ENCODE results near the gene APMAP. TPM values are rescaled to one million over a fixed set of nuclear protein-coding genes. Genes with fewer than 3 reads are reported as not detected.

APMAP gene
- polyA plus RNA-seq, 1 of the 3 experiments (the other 2 are of a cell fraction): 107 TPM

- no peaks in the 10 kb centered on the region for H3K79me2 ChIP-seq (ENCODE audit: insufficient read depth)
- POLR2A ChIA-PET: no interaction called here
- no peak overlapping the region for H3K9ac ChIP-seq
- H4K20me1 ChIP-seq (ENCODE audit: insufficient read depth): no peaks in the 10 kb centered on the region
- H3K27ac ChIP-seq (ENCODE audit: low read depth in 2 of 2, low read length in 1 of 2): no peak overlapping the region
- CTCF ChIA-PET: interaction anchor here (1.5 kb wide), 1 partner anchor 33 kb away, joined by 4 read pairs; no protein-coding TSS in a partner anchor
- no peaks in the 10 kb centered on the region for H3K27me3 ChIP-seq (ENCODE audit: insufficient read depth)
- no peak for DNase-seq
- peaks cover 7 to 64% of the 10 kb centered on the region in 2 experiments for H3K36me3 ChIP-seq (replicated peaks in 1 of 2; ENCODE audit: control insufficient read depth in 1 of 2, insufficient read depth in 2 of 2, low read length in 1 of 2)
- H3K9me3 ChIP-seq: no peaks in the 10 kb centered on the region
- 91% methylated on average over 20 of the region's 20 CpGs for WGBS (ENCODE audit: low lambda C conversion rate)
- H2AFZ ChIP-seq (ENCODE audit: low read depth): no peak overlapping the region
- H3K4me1 ChIP-seq (ENCODE audit: control insufficient read depth in 1 of 2, insufficient read depth in 2 of 2, low read depth in 1 of 2, low read length in 1 of 2): no peaks in the 10 kb centered on the region
- H3K4me3 ChIP-seq (ENCODE audit: low read depth in 2 of 2, low read length in 1 of 2): no peak overlapping the region
- no peaks in the 10 kb centered on the region for H3K9me2 ChIP-seq
- H3F3A ChIP-seq (replicated peaks; ENCODE audit: insufficient read depth): no peaks in the 10 kb centered on the region
- no peak overlapping the region for H3K4me2 ChIP-seq
- TF ChIP-seq GATA2 (CRISPR knock-in tag; IDR thresholded peaks at IDR 0.05) (no peak), NRF1 (IDR thresholded peaks at IDR 0.05; ENCODE audit: low read depth, low read length) (no peak)
Observed at GRCh38 chr20:24961384-24962181, 31.0 kb downstream of the APMAP start.

- Histone ChIP-seq H3K9me3 (no peaks in the 10 kb centered on the region), H3F3A (replicated peaks; ENCODE audit: insufficient read depth) (no peaks in the 10 kb centered on the region), H3K9me2 (no peaks in the 10 kb centered on the region), H3K9ac (no peak overlapping the region), H3K27ac (ENCODE audit: low read depth in 2 of 2, low read length in 1 of 2) (no peak overlapping the region), H3K27me3 (ENCODE audit: insufficient read depth) (no peaks in the 10 kb centered on the region), H3K4me1 (ENCODE audit: control insufficient read depth in 1 of 2, insufficient read depth in 2 of 2, low read depth in 1 of 2, low read length in 1 of 2) (no peaks in the 10 kb centered on the region), H3K36me3 (replicated peaks in 1 of 2; ENCODE audit: control insufficient read depth in 1 of 2, insufficient read depth in 2 of 2, low read length in 1 of 2) (peaks cover 5 to 63% of the 10 kb centered on the region in 2 experiments), H4K20me1 (ENCODE audit: insufficient read depth) (no peaks in the 10 kb centered on the region), H3K79me2 (ENCODE audit: insufficient read depth) (no peaks in the 10 kb centered on the region), H3K4me2 (no peak overlapping the region), H2AFZ (ENCODE audit: low read depth) (no peak overlapping the region), H3K4me3 (ENCODE audit: low read depth in 2 of 2, low read length in 1 of 2) (no peak overlapping the region)
- 82% methylated on average over 2 of the region's 2 CpGs for WGBS (ENCODE audit: low lambda C conversion rate)
- ChIA-PET POLR2A (no interaction called here), CTCF (interaction anchor here (0.7 kb wide), 1 partner anchor 30 kb away, joined by 3 read pairs; no protein-coding TSS in a partner anchor)
- no peak for DNase-seq
- TF ChIP-seq NRF1 (IDR thresholded peaks at IDR 0.05; ENCODE audit: low read depth, low read length) (no peak), CTCF (IDR thresholded peaks at IDR 0.05) (no peak), IRF3 (IDR thresholded peaks at IDR 0.05; ENCODE audit: low read depth, low read length) (no peak), NFIC (IDR thresholded peaks at IDR 0.05; ENCODE audit: borderline replicate concordance) (no peak), YY1 (IDR thresholded peaks at IDR 0.05; ENCODE audit: low read depth) (no peak), RFX5 (IDR thresholded peaks at IDR 0.05; ENCODE audit: low read length) (no peak), GATA2 (CRISPR knock-in tag; IDR thresholded peaks at IDR 0.05) (no peak), TAF1 (IDR thresholded peaks at IDR 0.05; ENCODE audit: borderline replicate concordance, low read depth, low read length) (no peak), MEF2A (IDR thresholded peaks at IDR 0.05; ENCODE audit: borderline replicate concordance, low read depth) (no peak), EZH2phosphoT487 (IDR thresholded peaks at IDR 0.05; ENCODE audit: borderline replicate concordance, low read depth) (no peak), JUND (IDR thresholded peaks at IDR 0.05) (no peak), SMC3 (IDR thresholded peaks at IDR 0.05; ENCODE audit: low read depth, low read length) (no peak), FOSL2 (IDR thresholded peaks at IDR 0.05; ENCODE audit: borderline replicate concordance, low read depth) (no peak), RAD21 (IDR thresholded peaks at IDR 0.05; ENCODE audit: low read length) (no peak)
Observed at GRCh38 chr20:24960861-24961260, 31.7 kb downstream of the APMAP start.
